Loucy (cell line): ENCODE measurements around the gene TRPM2.

Experiments used
- CTCF ChIP-seq: fragments of 200-600 bp; sonication (generic); conservative IDR thresholded peaks from 2 replicates; pipeline ENCODE4 v1.5.1; 2014; ENCODE audit warnings: mild to moderate bottlenecking, antibody characterized with exemption, low read length
- EZH2phosphoT487 ChIP-seq: fragments of 200-600 bp; IDR thresholded peaks from 2 replicates; pipeline ENCODE4 v1.6.1; 2018; ENCODE audit warnings: antibody characterized with exemption, mild to moderate bottlenecking, moderate library complexity, borderline replicate concordance

- no peak for TF ChIP-seq CTCF
- no peak for TF ChIP-seq EZH2phosphoT487
Measured at GRCh38 chr21:44456214-44456914, 102.9 kb downstream of the TRPM2 start.
